Measurements from ENCODE around the gene GRID1.

GRID1 gene

GRCh38 chr10:86160890-86161585, 205.6 kb downstream of the GRID1 start:
- Histone ChIP-seq H3K27me3 (ENCODE audit: insufficient read depth, low read length, poor library complexity) (no peaks in the 10 kb centered on the region), H3K4ac (ENCODE audit: low read depth, low read length) (no peak overlapping the region), H3K36me3 (ENCODE audit: control insufficient read depth, insufficient read depth, low read length) (no peaks in the 10 kb centered on the region), H3K23ac (ENCODE audit: low read length) (no peak overlapping the region), H2AK5ac (ENCODE audit: low read length) (no peak overlapping the region), H3K56ac (ENCODE audit: low read length) (no peak overlapping the region), H3K9ac (ENCODE audit: low read length) (no peak overlapping the region), H3K4me3 (ENCODE audit: low read length) (no peak overlapping the region), H4K8ac (ENCODE audit: low read depth, low read length) (no peak overlapping the region), H2BK15ac (replicated peaks; ENCODE audit: low read depth) (no peak overlapping the region), H3K79me2 (ENCODE audit: control insufficient read depth, insufficient read depth, low read length) (no peaks in the 10 kb centered on the region), H3K4me2 (ENCODE audit: low read length) (no peak overlapping the region), H4K5ac (ENCODE audit: low read length) (no peak overlapping the region), H2BK5ac (ENCODE audit: low read length) (no peak overlapping the region), H3K27ac (ENCODE audit: low read depth, low read length) (no peak overlapping the region), H3K79me1 (ENCODE audit: low read length) (no peaks in the 10 kb centered on the region), H3K18ac (ENCODE audit: low read length) (no peak overlapping the region), H3K4me1 (ENCODE audit: control insufficient read depth, low read depth, low read length) (no peaks in the 10 kb centered on the region), H2BK120ac (ENCODE audit: low read depth, low read length) (no peak overlapping the region)
- no peak for DNase-seq
- no CpG with 5 or more reads among the region's 8 CpGs for WGBS (ENCODE audit: extremely low coverage, insufficient coverage, low lambda C conversion rate)

- H2AK5ac ChIP-seq (ENCODE audit: low read length) = no peak overlapping the region
- H3K4me3 ChIP-seq (ENCODE audit: low read length) = no peak overlapping the region
- no peak overlapping the region for H3K27ac ChIP-seq (ENCODE audit: low read depth, low read length)
- H3K23ac ChIP-seq (ENCODE audit: low read length) = no peak overlapping the region
- no peaks in the 10 kb centered on the region for H3K4me1 ChIP-seq (ENCODE audit: control insufficient read depth, low read depth, low read length)
- no peak overlapping the region for H4K5ac ChIP-seq (ENCODE audit: low read length)
- H2BK120ac ChIP-seq (ENCODE audit: low read depth, low read length) = no peak overlapping the region
- DNase-seq = no peak
- no peaks in the 10 kb centered on the region for H3K79me2 ChIP-seq (ENCODE audit: control insufficient read depth, insufficient read depth, low read length)
- H3K18ac ChIP-seq (ENCODE audit: low read length) = no peak overlapping the region
- no peaks in the 10 kb centered on the region for H3K27me3 ChIP-seq (ENCODE audit: insufficient read depth, low read length, poor library complexity)
- no CpG with 5 or more reads among the region's 3 CpGs for WGBS (ENCODE audit: extremely low coverage, insufficient coverage, low lambda C conversion rate)
- H3K9ac ChIP-seq (ENCODE audit: low read length) = no peak overlapping the region
- no peak overlapping the region for H4K8ac ChIP-seq (ENCODE audit: low read depth, low read length)
- H3K4me2 ChIP-seq (ENCODE audit: low read length) = no peak overlapping the region
- H2BK15ac ChIP-seq (replicated peaks; ENCODE audit: low read depth) = no peak overlapping the region
- H3K56ac ChIP-seq (ENCODE audit: low read length) = no peak overlapping the region
- H3K36me3 ChIP-seq (ENCODE audit: control insufficient read depth, insufficient read depth, low read length) = no peaks in the 10 kb centered on the region
- H3K4ac ChIP-seq (ENCODE audit: low read depth, low read length) = no peak overlapping the region
- H3K79me1 ChIP-seq (ENCODE audit: low read length) = no peaks in the 10 kb centered on the region
- no peak overlapping the region for H2BK5ac ChIP-seq (ENCODE audit: low read length)
Observed at GRCh38 chr10:86159797-86160196, 206.8 kb downstream of the GRID1 start.

GRCh38 chr10:86155054-86155921, 211.3 kb downstream of the GRID1 start:
- H3K27ac ChIP-seq (ENCODE audit: low read depth, low read length) = no peak overlapping the region
- peak; percentile 32 for DNase-seq
- WGBS (ENCODE audit: extremely low coverage, insufficient coverage, low lambda C conversion rate) = no CpG with 5 or more reads among the region's 7 CpGs

GRCh38 chr10:86153751-86154150, 212.8 kb downstream of the GRID1 start:
- Histone ChIP-seq H3K27me3 (ENCODE audit: insufficient read depth, low read length, poor library complexity) (no peaks in the 10 kb centered on the region), H3K56ac (ENCODE audit: low read length) (no peak overlapping the region), H3K4me1 (ENCODE audit: control insufficient read depth, low read depth, low read length) (no peaks in the 10 kb centered on the region), H2AK5ac (ENCODE audit: low read length) (no peak overlapping the region), H4K5ac (ENCODE audit: low read length) (no peak overlapping the region), H3K79me2 (ENCODE audit: control insufficient read depth, insufficient read depth, low read length) (no peaks in the 10 kb centered on the region), H4K8ac (ENCODE audit: low read depth, low read length) (no peak overlapping the region), H2BK5ac (ENCODE audit: low read length) (no peak overlapping the region), H3K4me3 (ENCODE audit: low read length) (no peak overlapping the region), H3K27ac (ENCODE audit: low read depth, low read length) (no peak overlapping the region), H2BK120ac (ENCODE audit: low read depth, low read length) (no peak overlapping the region), H3K4ac (ENCODE audit: low read depth, low read length) (no peak overlapping the region), H3K4me2 (ENCODE audit: low read length) (no peak overlapping the region), H3K9ac (ENCODE audit: low read length) (no peak overlapping the region), H3K18ac (ENCODE audit: low read length) (no peak overlapping the region), H3K79me1 (ENCODE audit: low read length) (no peaks in the 10 kb centered on the region), H3K23ac (ENCODE audit: low read length) (no peak overlapping the region), H3K36me3 (ENCODE audit: control insufficient read depth, insufficient read depth, low read length) (no peaks in the 10 kb centered on the region), H2BK15ac (replicated peaks; ENCODE audit: low read depth) (no peak overlapping the region)
- WGBS (ENCODE audit: extremely low coverage, insufficient coverage, low lambda C conversion rate) = no CpG with 5 or more reads among the region's 9 CpGs
- no peak for DNase-seq

More at GRCh38 chr10:86155054-86155921, 211.3 kb downstream of the GRID1 start:
- Histone ChIP-seq H2BK120ac (ENCODE audit: low read depth, low read length) (no peak overlapping the region), H2BK15ac (replicated peaks; ENCODE audit: low read depth) (no peak overlapping the region), H2AK5ac (ENCODE audit: low read length) (no peak overlapping the region), H2BK5ac (ENCODE audit: low read length) (no peak overlapping the region), H3K4ac (ENCODE audit: low read depth, low read length) (no peak overlapping the region), H3K9ac (ENCODE audit: low read length) (no peak overlapping the region), H3K79me2 (ENCODE audit: control insufficient read depth, insufficient read depth, low read length) (no peaks in the 10 kb centered on the region), H3K18ac (ENCODE audit: low read length) (no peak overlapping the region), H4K8ac (ENCODE audit: low read depth, low read length) (no peak overlapping the region), H3K23ac (ENCODE audit: low read length) (no peak overlapping the region), H3K27me3 (ENCODE audit: insufficient read depth, low read length, poor library complexity) (no peaks in the 10 kb centered on the region), H3K56ac (ENCODE audit: low read length) (no peak overlapping the region), H3K79me1 (ENCODE audit: low read length) (no peaks in the 10 kb centered on the region), H3K4me1 (ENCODE audit: control insufficient read depth, low read depth, low read length) (no peaks in the 10 kb centered on the region), H4K5ac (ENCODE audit: low read length) (no peak overlapping the region), H3K4me3 (ENCODE audit: low read length) (no peak overlapping the region), H3K4me2 (ENCODE audit: low read length) (no peak overlapping the region), H3K36me3 (ENCODE audit: control insufficient read depth, insufficient read depth, low read length) (no peaks in the 10 kb centered on the region)

- no peak overlapping the region for H3K4me3 ChIP-seq (ENCODE audit: low read length)
- no peaks in the 10 kb centered on the region for H3K27me3 ChIP-seq (ENCODE audit: insufficient read depth, low read length, poor library complexity)
- no peak overlapping the region for H3K18ac ChIP-seq (ENCODE audit: low read length)
- no CpG with 5 or more reads among the region's 5 CpGs for WGBS (ENCODE audit: extremely low coverage, insufficient coverage, low lambda C conversion rate)
- no peaks in the 10 kb centered on the region for H3K36me3 ChIP-seq (ENCODE audit: control insufficient read depth, insufficient read depth, low read length)
- no peak overlapping the region for H2AK5ac ChIP-seq (ENCODE audit: low read length)
- H3K9ac ChIP-seq (ENCODE audit: low read length) = no peak overlapping the region
- no peak overlapping the region for H3K56ac ChIP-seq (ENCODE audit: low read length)
- H3K4me2 ChIP-seq (ENCODE audit: low read length) = no peak overlapping the region
- H4K5ac ChIP-seq (ENCODE audit: low read length) = no peak overlapping the region
- no peak overlapping the region for H2BK120ac ChIP-seq (ENCODE audit: low read depth, low read length)
- DNase-seq = no peak
- no peak overlapping the region for H3K23ac ChIP-seq (ENCODE audit: low read length)
- H3K79me2 ChIP-seq (ENCODE audit: control insufficient read depth, insufficient read depth, low read length) = no peaks in the 10 kb centered on the region
- no peak overlapping the region for H3K27ac ChIP-seq (ENCODE audit: low read depth, low read length)
- H4K8ac ChIP-seq (ENCODE audit: low read depth, low read length) = no peak overlapping the region
- no peaks in the 10 kb centered on the region for H3K4me1 ChIP-seq (ENCODE audit: control insufficient read depth, low read depth, low read length)
- no peak overlapping the region for H2BK15ac ChIP-seq (replicated peaks; ENCODE audit: low read depth)
- H3K4ac ChIP-seq (ENCODE audit: low read depth, low read length) = no peak overlapping the region
- no peaks in the 10 kb centered on the region for H3K79me1 ChIP-seq (ENCODE audit: low read length)
- H2BK5ac ChIP-seq (ENCODE audit: low read length) = no peak overlapping the region
Observed at GRCh38 chr10:86152911-86153310, 213.7 kb downstream of the GRID1 start.
